GM23338 (cell line): ENCODE data around the gene KCNN3. TPM values are rescaled to one million over a fixed set of nuclear protein-coding genes. Genes with fewer than 3 reads are reported as not detected.

Source experiments
- ATAC-seq: fragments of 200-7000 bp; cut with Tn5 transposase; 3 replicates; pipeline ENCODE4 v1.9.1; 2020
- DNase-seq: peaks from one replicate; pipeline ENCODE4 v3.0.0-alpha.2; 2015; ENCODE audit warnings: low spot score
- H2AFZ ChIP-seq: fragments of 200-600 bp; sonication (generic); 2 replicates; pipeline ENCODE4 v1.8.0; 2016; ENCODE audit warnings: antibody characterized with exemption, mild to moderate bottlenecking, moderate library complexity
- H3F3A ChIP-seq: fragments of 200-600 bp; sonication (generic); replicated peaks from 2 replicates; pipeline ENCODE4 v1.8.0; 2017; ENCODE audit warnings: antibody characterized with exemption, mixed run types, low read depth
- H3K27ac ChIP-seq: fragments of 200-600 bp; sonication (generic); 2 replicates; pipeline ENCODE4 v1.6.1; 2016; ENCODE audit warnings: low read depth
- H3K27me3 ChIP-seq: fragments of 200-600 bp; sonication (generic); 2 replicates; pipeline ENCODE4 v1.8.0; 2016; ENCODE audit warnings: mild to moderate bottlenecking, mixed run types, moderate library complexity; ENCODE audit not compliant: insufficient read depth
- H3K36me3 ChIP-seq: fragments of 200-600 bp; sonication (generic); 2 replicates; pipeline ENCODE4 v1.8.0; 2016; ENCODE audit warnings: mild to moderate bottlenecking; ENCODE audit not compliant: insufficient read depth
- H3K4me1 ChIP-seq: fragments of 200-600 bp; sonication (generic); 2 replicates; pipeline ENCODE4 v1.8.0; 2016; ENCODE audit warnings: mild to moderate bottlenecking, moderate library complexity; ENCODE audit not compliant: insufficient read depth
- H3K4me2 ChIP-seq: fragments of 200-600 bp; sonication (generic); 2 replicates; pipeline ENCODE4 v1.7.1; 2017; ENCODE audit warnings: mixed run types
- H3K4me3 ChIP-seq: fragments of 200-600 bp; sonication (generic); 2 replicates; pipeline ENCODE4 v1.6.1; 2016; ENCODE audit warnings: mixed run types
- H3K79me2 ChIP-seq: fragments of 200-600 bp; sonication (generic); replicated peaks from 2 replicates; pipeline ENCODE4 v1.8.0; 2017; ENCODE audit warnings: mild to moderate bottlenecking; ENCODE audit not compliant: insufficient read depth
- H3K9me2 ChIP-seq: fragments of 200-600 bp; sonication (generic); 2 replicates; pipeline ENCODE4 v1.8.0; 2017; ENCODE audit not compliant: insufficient read depth
- H4K20me1 ChIP-seq: fragments of 200-600 bp; sonication (generic); replicated peaks from 2 replicates; pipeline ENCODE4 v1.8.0; 2017; ENCODE audit warnings: mild to moderate bottlenecking; ENCODE audit not compliant: insufficient read depth
- H3K27ac Mint-ChIP-seq: 2 replicates; pipeline ENCODE4 v1.8.0; 2020; ENCODE audit warnings: inconsistent platforms, mild to moderate bottlenecking, moderate library complexity, mixed read lengths
- H3K27me3 Mint-ChIP-seq: 3 replicates; pipeline ENCODE4 v1.8.0; 2022; ENCODE audit warnings: low read depth, mild to moderate bottlenecking, moderate library complexity, mixed read lengths, inconsistent platforms; ENCODE audit not compliant: insufficient read depth, poor library complexity
- H3K36me3 Mint-ChIP-seq: 3 replicates; pipeline ENCODE4 v1.8.0; 2021; ENCODE audit warnings: low read depth, mild to moderate bottlenecking, inconsistent platforms, moderate library complexity, mixed read lengths
- H3K4me1 Mint-ChIP-seq: 3 replicates; pipeline ENCODE4 v1.8.0; 2020; ENCODE audit warnings: mild to moderate bottlenecking, inconsistent platforms, mixed read lengths
- H3K4me3 Mint-ChIP-seq: 3 replicates; pipeline ENCODE4 v1.8.0; 2021; ENCODE audit warnings: moderate library complexity, mild to moderate bottlenecking, inconsistent platforms, mixed read lengths
- H3K9me3 Mint-ChIP-seq: 3 replicates; pipeline ENCODE4 v1.8.0; 2020; ENCODE audit warnings: moderate library complexity, mild to moderate bottlenecking, inconsistent platforms, mixed read lengths
- CREB1 ChIP-seq: fragments of 250-450 bp; sonication (Bioruptor Pico); IDR thresholded peaks from 2 replicates; pipeline ENCODE4 v1.5.0; 2020; ENCODE audit warnings: low read depth, mild to moderate bottlenecking, moderate library complexity
- ETS1 ChIP-seq: IDR thresholded peaks from 2 replicates; pipeline ENCODE4 v1.6.1; 2016; ENCODE audit warnings: antibody characterized with exemption
- EZH2phosphoT487 ChIP-seq: fragments of 200-600 bp; sonication (generic); IDR thresholded peaks from one replicate; pipeline ENCODE4 v1.8.1; 2018; ENCODE audit warnings: antibody characterized with exemption; ENCODE audit not compliant: unreplicated experiment
- NANOG ChIP-seq: IDR thresholded peaks from 2 replicates; pipeline ENCODE4 v1.6.1; 2016; ENCODE audit warnings: antibody characterized with exemption, borderline replicate concordance
- STAT1 ChIP-seq: IDR thresholded peaks from one replicate; pipeline ENCODE4 v1.6.1; 2016; ENCODE audit warnings: antibody characterized with exemption; ENCODE audit not compliant: unreplicated experiment
- ZNF331 ChIP-seq: fragments of 250-450 bp; sonication (Bioruptor Pico); IDR thresholded peaks from 2 replicates; pipeline ENCODE4 v1.5.0; 2020; ENCODE audit warnings: low read depth, mild to moderate bottlenecking, moderate library complexity
- ZNF462 ChIP-seq: fragments of 250-450 bp; sonication (Bioruptor Pico); IDR thresholded peaks from 2 replicates; pipeline ENCODE4 v1.5.0; 2020; ENCODE audit warnings: mild to moderate bottlenecking, moderate library complexity
- polyA plus RNA-seq: library from polyadenylated mRNA; unstranded; fragments of >200 nt; fragmentation: Nextera tagmentation; extraction: Ambion mirVana; gene quantifications from 2 replicates; pipeline ENCODE4 v1.2.1, GENCODE V29; 2016
- total RNA-seq: library from RNA; depleted of rRNA; stranded (reverse); fragments of >200 nt; shearing (Covaris generic); gene quantifications from 2 replicates; pipeline ENCODE4 v1.2.3, GENCODE V29; 2014

The KCNN3 gene
- total and polyA plus RNA-seq, 2 experiments from 2014 or later, result 1.9 to 3.0 TPM

DNA sequence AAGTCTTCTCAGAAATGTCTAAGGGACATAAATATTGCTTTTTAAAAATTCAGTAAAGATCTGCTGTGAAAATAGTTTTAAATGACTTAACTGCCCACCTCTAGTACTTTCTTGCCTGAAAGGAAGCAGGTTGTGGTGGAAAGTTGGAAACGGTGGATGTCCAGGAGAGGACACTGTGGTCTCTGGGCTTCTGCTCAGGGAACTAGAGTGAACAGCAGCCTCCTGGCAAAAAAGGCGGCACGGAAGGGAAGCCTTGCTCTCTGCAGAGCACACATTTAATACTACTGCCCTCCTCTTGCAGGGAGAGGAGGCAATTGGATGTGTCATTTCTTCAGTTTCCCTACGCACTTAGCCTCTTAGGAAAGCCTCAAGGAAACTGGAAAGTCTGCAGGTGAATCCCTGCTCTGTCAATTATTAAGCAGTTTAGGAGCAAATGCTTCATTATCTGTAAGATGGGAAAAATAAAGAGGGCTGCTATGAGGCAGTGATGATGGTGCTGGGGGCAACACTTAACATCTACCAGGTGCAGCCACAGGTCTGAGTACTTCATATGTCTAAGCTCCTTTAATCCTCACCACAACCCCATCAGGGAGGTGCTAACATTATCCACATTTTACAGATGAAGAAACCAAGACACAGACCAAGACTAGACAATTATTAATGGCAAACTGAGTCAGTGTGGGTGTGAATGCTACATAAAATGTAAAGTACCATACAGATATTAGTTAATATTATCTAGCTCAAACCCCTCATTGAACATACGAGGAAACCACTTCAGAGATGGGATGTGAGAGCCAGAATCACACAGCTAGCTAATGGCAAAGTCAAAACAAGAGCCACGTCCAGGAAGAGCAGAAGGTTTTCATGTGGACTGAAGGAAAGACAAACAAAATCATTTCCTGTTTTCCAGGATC, 153.2 kb downstream of the KCNN3 start (continued):
- no peak for TF ChIP-seq ZNF462 (CRISPR knock-in tag)

DNA sequence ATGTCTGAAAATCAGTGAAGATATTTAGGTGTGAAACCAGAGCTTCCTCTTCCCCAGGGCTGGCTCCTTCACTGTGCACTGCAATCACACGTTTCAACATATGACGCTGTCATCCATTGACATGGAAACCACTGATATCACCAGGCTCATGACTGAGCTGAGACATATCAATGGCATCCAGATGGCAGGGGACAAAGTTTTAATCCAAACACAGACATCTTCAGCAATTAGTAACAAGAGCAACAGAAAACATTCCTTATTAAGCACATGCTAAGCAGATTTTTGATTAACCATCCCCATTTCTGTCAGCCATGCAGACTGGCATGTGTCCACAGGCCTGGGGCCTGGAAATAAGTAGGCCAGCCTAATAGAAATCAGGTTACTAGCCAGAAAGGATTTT, 154.1 kb downstream of the KCNN3 start:
- ATAC-seq (no peak), DNase-seq (no peak)
- Histone ChIP-seq H3K27ac (no peak overlapping the region), H4K20me1 (no peaks in the 10 kb centered on the region), H3K4me2 (no peak overlapping the region), H3F3A (no peaks in the 10 kb centered on the region), H2AFZ (no peak overlapping the region), H3K79me2 (no peaks in the 10 kb centered on the region), H3K9me2 (no peaks in the 10 kb centered on the region), H3K27me3 (no peaks in the 10 kb centered on the region), H3K4me1 (peaks cover 4% of the 10 kb centered on the region; the same call in 1 of the 2 replicates), H3K4me3 (no peak overlapping the region), H3K36me3 (no peaks in the 10 kb centered on the region)
- Mint-ChIP-seq H3K4me1 (no peaks in the 10 kb centered on the region; the same call in none of the 3 replicates), H3K4me3 (no peak overlapping the region), H3K9me3 (no peaks in the 10 kb centered on the region), H3K27me3 (no peaks in the 10 kb centered on the region), H3K27ac (no peak overlapping the region), H3K36me3 (no peaks in the 10 kb centered on the region)
- TF ChIP-seq NANOG (no peak), EZH2phosphoT487 (no peak), STAT1 (no peak), ETS1 (no peak), ZNF462 (CRISPR knock-in tag) (no peak), CREB1 (CRISPR knock-in tag) (no peak), ZNF331 (no peak)
